Measurements from ENCODE around the gene RHOBTB3. TPM values are rescaled to one million over a fixed set of nuclear protein-coding genes. Genes with fewer than 3 reads are reported as not detected.

RHOBTB3 gene
- total and polyA plus RNA-seq, 2 donors (not counting 1 experiment from before 2014, with no cell fraction given), result 337 to 338 TPM

- no peak overlapping the region for H2AFZ ChIP-seq (ENCODE audit: low read length)
- H3K36me3 ChIP-seq (ENCODE audit: control insufficient read depth, insufficient read depth, low read length), result peaks cover 1% of the 10 kb centered on the region
- H3K79me2 ChIP-seq (ENCODE audit: control insufficient read depth, insufficient read depth, low read length), result no peaks in the 10 kb centered on the region
- no peaks in the 10 kb centered on the region for H4K20me1 ChIP-seq (ENCODE audit: control insufficient read depth, extremely low read depth, insufficient read depth, low read length)
- peak overlapping the region; percentile 4 for H3K27ac ChIP-seq (ENCODE audit: insufficient read depth, low read length)
- H3K27me3 ChIP-seq (ENCODE audit: control insufficient read depth, insufficient read depth, low read length), result no peaks in the 10 kb centered on the region
- H3K4me3 ChIP-seq (replicated peaks in 1 of 4; ENCODE audit: control extremely low read depth in 1 of 4, insufficient read depth in 1 of 4, low read depth in 3 of 4, low read length in 4 of 4), result no peak overlapping the region
- DNase-seq (ENCODE audit: low read depth in 2 of 2), result peak; percentile 73 to 89
- TF ChIP-seq EZH2 (IDR thresholded peaks at IDR 0.05; ENCODE audit: low read length, missing control alignments), result no peak
- TF ChIP-seq CTCF (conservative IDR thresholded peaks at IDR 0.05 in 1 of 2, IDR thresholded peaks at IDR 0.05 in 1 of 2; ENCODE audit: low read depth in 1 of 2, low read length in 2 of 2), result peak; percentile 89 to 95
- H3K4me1 ChIP-seq (ENCODE audit: control insufficient read depth, extremely low read depth, insufficient read depth, low read length), result peaks cover 12% of the 10 kb centered on the region
- H3K4me2 ChIP-seq (ENCODE audit: extremely low read depth, insufficient read depth, low read length), result no peak overlapping the region
- no peaks in the 10 kb centered on the region for H3K9me3 ChIP-seq (ENCODE audit: control insufficient read depth, insufficient read depth, low read depth, low read length)
- no peak overlapping the region for H3K9ac ChIP-seq (ENCODE audit: insufficient read depth, low read length)
These were observed 50.0 kb downstream of the RHOBTB3 start for GRCh38 chr5:95781101-95781583.

GRCh38 chr5:95782181-95782580 is 51.0 kb downstream of the RHOBTB3 start:
- H4K20me1 ChIP-seq (ENCODE audit: control insufficient read depth, extremely low read depth, insufficient read depth, low read length), result no peaks in the 10 kb centered on the region
- no peak overlapping the region for H3K27ac ChIP-seq (ENCODE audit: insufficient read depth, low read length)
- H3K4me2 ChIP-seq (ENCODE audit: extremely low read depth, insufficient read depth, low read length), result no peak overlapping the region
- no peak overlapping the region for H3K9ac ChIP-seq (ENCODE audit: insufficient read depth, low read length)
- H3K4me3 ChIP-seq (replicated peaks in 1 of 4; ENCODE audit: control extremely low read depth in 1 of 4, insufficient read depth in 1 of 4, low read depth in 3 of 4, low read length in 4 of 4), result no peak overlapping the region
- TF ChIP-seq CTCF (conservative IDR thresholded peaks at IDR 0.05 in 1 of 2, IDR thresholded peaks at IDR 0.05 in 1 of 2; ENCODE audit: low read depth in 1 of 2, low read length in 2 of 2), result no peak
- no peak for TF ChIP-seq EZH2 (IDR thresholded peaks at IDR 0.05; ENCODE audit: low read length, missing control alignments)
- no peaks in the 10 kb centered on the region for H3K27me3 ChIP-seq (ENCODE audit: control insufficient read depth, insufficient read depth, low read length)
- H3K36me3 ChIP-seq (ENCODE audit: control insufficient read depth, insufficient read depth, low read length), result peaks cover 1% of the 10 kb centered on the region
- no peaks in the 10 kb centered on the region for H3K79me2 ChIP-seq (ENCODE audit: control insufficient read depth, insufficient read depth, low read length)
- H3K9me3 ChIP-seq (ENCODE audit: control insufficient read depth, insufficient read depth, low read depth, low read length), result no peaks in the 10 kb centered on the region
- no peak for DNase-seq (ENCODE audit: low read depth in 2 of 2)
- H2AFZ ChIP-seq (ENCODE audit: low read length), result no peak overlapping the region
- peaks cover 18% of the 10 kb centered on the region for H3K4me1 ChIP-seq (ENCODE audit: control insufficient read depth, extremely low read depth, insufficient read depth, low read length)

- no peaks in the 10 kb centered on the region for H4K20me1 ChIP-seq (ENCODE audit: control insufficient read depth, extremely low read depth, insufficient read depth, low read length)
- H3K4me1 ChIP-seq (ENCODE audit: control insufficient read depth, extremely low read depth, insufficient read depth, low read length), result peaks cover 17% of the 10 kb centered on the region
- no peak overlapping the region for H3K4me3 ChIP-seq (replicated peaks in 1 of 4; ENCODE audit: control extremely low read depth in 1 of 4, insufficient read depth in 1 of 4, low read depth in 3 of 4, low read length in 4 of 4)
- no peaks in the 10 kb centered on the region for H3K27me3 ChIP-seq (ENCODE audit: control insufficient read depth, insufficient read depth, low read length)
- no peak overlapping the region for H2AFZ ChIP-seq (ENCODE audit: low read length)
- no peaks in the 10 kb centered on the region for H3K79me2 ChIP-seq (ENCODE audit: control insufficient read depth, insufficient read depth, low read length)
- no peak for TF ChIP-seq CTCF (conservative IDR thresholded peaks at IDR 0.05 in 1 of 2, IDR thresholded peaks at IDR 0.05 in 1 of 2; ENCODE audit: low read depth in 1 of 2, low read length in 2 of 2)
- TF ChIP-seq EZH2 (IDR thresholded peaks at IDR 0.05; ENCODE audit: low read length, missing control alignments), result no peak
- no peaks in the 10 kb centered on the region for H3K9me3 ChIP-seq (ENCODE audit: control insufficient read depth, insufficient read depth, low read depth, low read length)
- peaks cover 7% of the 10 kb centered on the region for H3K36me3 ChIP-seq (ENCODE audit: control insufficient read depth, insufficient read depth, low read length)
- H3K4me2 ChIP-seq (ENCODE audit: extremely low read depth, insufficient read depth, low read length), result no peak overlapping the region
- no peak overlapping the region for H3K9ac ChIP-seq (ENCODE audit: insufficient read depth, low read length)
- H3K27ac ChIP-seq (ENCODE audit: insufficient read depth, low read length), result no peak overlapping the region
- DNase-seq (ENCODE audit: low read depth in 2 of 2), result no peak
These were observed 52.5 kb downstream of the RHOBTB3 start for GRCh38 chr5:95783661-95784060.

Measured in fibroblast of lung (primary cell).